GM23338 (cell line): ENCODE data around the gene FYN.

ENCODE experiments used
- CTCF ChIP-seq, 2 experiments: fragments of 200-600 bp in 1 of 2; sonication (generic) in 1 of 2; conservative IDR thresholded peaks; 2 replicates each; pipeline versions ENCODE4 v1.5.1 to v1.6.1; 2016 to 2017; ENCODE audit warnings: antibody characterized with exemption in 2 of 2, low read depth in 2 of 2, mild to moderate bottlenecking in 2 of 2, moderate library complexity in 1 of 2
- EZH2 ChIP-seq: fragments of 200-600 bp; sonication (generic); IDR thresholded peaks from one replicate; pipeline ENCODE4 v1.8.0; 2017; ENCODE audit warnings: antibody characterized with exemption, mild to moderate bottlenecking, low read depth; ENCODE audit not compliant: unreplicated experiment
- EZH2phosphoT487 ChIP-seq: fragments of 200-600 bp; sonication (generic); IDR thresholded peaks from one replicate; pipeline ENCODE4 v1.8.1; 2018; ENCODE audit warnings: antibody characterized with exemption; ENCODE audit not compliant: unreplicated experiment
- POLR2AphosphoS5 ChIP-seq: IDR thresholded peaks from 2 replicates; pipeline ENCODE4 v1.6.1; 2016; ENCODE audit warnings: antibody characterized with exemption, low read depth
- TF ChIP-seq, protein P1 (sequence below): IDR thresholded peaks from one replicate; pipeline ENCODE4 v1.6.1; 2018; ENCODE audit warnings: antibody characterized with exemption; ENCODE audit not compliant: unreplicated experiment
- TF ChIP-seq, protein P2 (sequence below): IDR thresholded peaks from 2 replicates; pipeline ENCODE4 v1.6.1; 2016; ENCODE audit warnings: antibody characterized with exemption

DNA sequence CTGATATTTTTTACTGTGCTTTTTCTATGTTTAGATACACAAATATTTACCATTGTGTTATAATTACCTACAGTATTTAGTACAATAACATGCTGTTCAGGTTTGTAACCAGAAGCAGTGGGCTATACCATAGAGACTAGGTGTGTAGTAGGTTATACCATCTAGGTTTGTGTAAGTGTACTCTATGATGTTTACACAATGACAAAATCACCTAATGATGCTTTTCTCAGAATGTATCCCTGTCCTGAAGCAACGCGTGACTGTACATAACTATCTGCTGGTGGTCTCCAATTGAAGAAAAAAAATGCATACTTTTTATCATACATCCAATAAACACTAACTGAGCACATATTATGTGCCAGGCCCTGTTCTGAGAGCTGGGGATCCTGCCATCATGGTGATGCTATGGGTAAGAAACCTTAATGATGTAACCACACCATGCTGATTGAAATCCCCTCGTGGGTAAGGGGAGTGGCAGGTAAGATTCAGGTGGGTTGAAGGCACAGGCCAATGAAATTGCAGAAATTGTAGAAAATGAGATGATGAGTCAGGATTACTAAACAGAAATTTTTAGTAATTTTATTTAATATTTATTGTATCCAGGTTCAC, 76.8 kb downstream of the FYN start:
- TF ChIP-seq CTCF (conservative IDR thresholded peaks at IDR 0.05; ENCODE audit: low read depth in 2 of 2): no peak
- no peak for TF ChIP-seq EZH2
- no peak for TF ChIP-seq POLR2AphosphoS5
- TF ChIP-seq, protein P1, sequence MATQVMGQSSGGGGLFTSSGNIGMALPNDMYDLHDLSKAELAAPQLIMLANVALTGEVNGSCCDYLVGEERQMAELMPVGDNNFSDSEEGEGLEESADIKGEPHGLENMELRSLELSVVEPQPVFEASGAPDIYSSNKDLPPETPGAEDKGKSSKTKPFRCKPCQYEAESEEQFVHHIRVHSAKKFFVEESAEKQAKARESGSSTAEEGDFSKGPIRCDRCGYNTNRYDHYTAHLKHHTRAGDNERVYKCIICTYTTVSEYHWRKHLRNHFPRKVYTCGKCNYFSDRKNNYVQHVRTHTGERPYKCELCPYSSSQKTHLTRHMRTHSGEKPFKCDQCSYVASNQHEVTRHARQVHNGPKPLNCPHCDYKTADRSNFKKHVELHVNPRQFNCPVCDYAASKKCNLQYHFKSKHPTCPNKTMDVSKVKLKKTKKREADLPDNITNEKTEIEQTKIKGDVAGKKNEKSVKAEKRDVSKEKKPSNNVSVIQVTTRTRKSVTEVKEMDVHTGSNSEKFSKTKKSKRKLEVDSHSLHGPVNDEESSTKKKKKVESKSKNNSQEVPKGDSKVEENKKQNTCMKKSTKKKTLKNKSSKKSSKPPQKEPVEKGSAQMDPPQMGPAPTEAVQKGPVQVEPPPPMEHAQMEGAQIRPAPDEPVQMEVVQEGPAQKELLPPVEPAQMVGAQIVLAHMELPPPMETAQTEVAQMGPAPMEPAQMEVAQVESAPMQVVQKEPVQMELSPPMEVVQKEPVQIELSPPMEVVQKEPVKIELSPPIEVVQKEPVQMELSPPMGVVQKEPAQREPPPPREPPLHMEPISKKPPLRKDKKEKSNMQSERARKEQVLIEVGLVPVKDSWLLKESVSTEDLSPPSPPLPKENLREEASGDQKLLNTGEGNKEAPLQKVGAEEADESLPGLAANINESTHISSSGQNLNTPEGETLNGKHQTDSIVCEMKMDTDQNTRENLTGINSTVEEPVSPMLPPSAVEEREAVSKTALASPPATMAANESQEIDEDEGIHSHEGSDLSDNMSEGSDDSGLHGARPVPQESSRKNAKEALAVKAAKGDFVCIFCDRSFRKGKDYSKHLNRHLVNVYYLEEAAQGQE: no peak
- no peak for TF ChIP-seq EZH2phosphoT487
- TF ChIP-seq, protein P2, sequence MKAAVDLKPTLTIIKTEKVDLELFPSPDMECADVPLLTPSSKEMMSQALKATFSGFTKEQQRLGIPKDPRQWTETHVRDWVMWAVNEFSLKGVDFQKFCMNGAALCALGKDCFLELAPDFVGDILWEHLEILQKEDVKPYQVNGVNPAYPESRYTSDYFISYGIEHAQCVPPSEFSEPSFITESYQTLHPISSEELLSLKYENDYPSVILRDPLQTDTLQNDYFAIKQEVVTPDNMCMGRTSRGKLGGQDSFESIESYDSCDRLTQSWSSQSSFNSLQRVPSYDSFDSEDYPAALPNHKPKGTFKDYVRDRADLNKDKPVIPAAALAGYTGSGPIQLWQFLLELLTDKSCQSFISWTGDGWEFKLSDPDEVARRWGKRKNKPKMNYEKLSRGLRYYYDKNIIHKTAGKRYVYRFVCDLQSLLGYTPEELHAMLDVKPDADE: no peak
